Pancreas (tissue), 10 donors: ENCODE results near the gene HPS4. TPM values are rescaled to one million over a fixed set of nuclear protein-coding genes. Genes with fewer than 3 reads are reported as not detected.

ENCODE experiments used
- ATAC-seq, 4 donors: fragments of 200-7000 bp; cut with Tn5 transposase; one replicate each; pipeline versions ENCODE4 v1.8.0 to v1.9.1; 2020; ENCODE audit warnings: mild to moderate bottlenecking in 4 of 4, moderate library complexity in 4 of 4
- DNase-seq, 6 donors: peaks; one replicate each; pipeline ENCODE4 v3.0.0-alpha.2; 2020
- FAIRE-seq: peaks from 2 replicates; lab custom pipeline; 2012; peaks lifted over from hg19 to GRCh38; lab: Jason Lieb, UNC
- H3K27ac ChIP-seq, 4 donors: fragments of 200-600 bp; sonication (generic); 1 replicate in 3 of 4; 2 replicates in 1 of 4; pipeline versions ENCODE4 v1.5.0 to v1.8.0; 2020
- H3K27me3 ChIP-seq, 4 donors: fragments of 200-600 bp; one replicate each; pipeline ENCODE4 v1.8.0; 2021
- H3K36me3 ChIP-seq, 3 donors: fragments of 200-600 bp; sonication (generic) in 1 of 3; one replicate each; pipeline versions ENCODE4 v1.5.0 to v1.8.0; 2020 to 2021
- H3K4me1 ChIP-seq, 3 donors: fragments of 200-600 bp; one replicate each; pipeline ENCODE4 v1.8.0; 2021
- H3K4me3 ChIP-seq, 4 donors: fragments of 200-600 bp; sonication (generic) in 2 of 4; one replicate each; pipeline versions ENCODE4 v1.5.0 to v1.8.0; 2020 to 2021
- H3K9me3 ChIP-seq, 4 donors: fragments of 200-600 bp; one replicate each; pipeline ENCODE4 v1.8.0; 2021
- CTCF ChIP-seq, 4 donors: fragments of 200-600 bp; sonication (generic) in 3 of 4; IDR thresholded peaks; one replicate each; pipeline versions ENCODE4 v1.5.0 to v1.8.0; 2021; ENCODE audit warnings: antibody characterized with exemption in 4 of 4
- WGBS, 2 donors: extraction: QIAGEN DNeasy Blood & Tissue Kit; methylation state at CpG; one replicate each; pipeline ENCODE4 v1.1.7; 2013; 5-methylcytosine and 5-hydroxymethylcytosine counted together
- intact Hi-C, 3 donors: fragments of 100-400 bp; cut with DNase I; formaldehyde crosslinking; loops; one replicate each; pipeline versions ENCODE4 v1.11.1 to v1.14.2; 2022
- polyA plus RNA-seq, 2 donors: library from polyadenylated mRNA; stranded (reverse); fragments of 200-250 nt; gene quantifications; one replicate each; pipeline ENCODE4 v1.2.3, GENCODE V29; 2013
- total RNA-seq, 6 donors: library from RNA; stranded (reverse); fragmentation: NEBNext Ultra II Directional in 4 of 6; extraction: Animal tissue kit (Norgen Biotek cat#: 25700) in 4 of 6; gene quantifications; one replicate each; pipeline versions ENCODE4 v1.2.1 to v1.2.4, GENCODE V29; 2021 to 2023
- donor health status: healthy with polysubstance abuse.
- donor health status: DM: no; HTN: no; CAD: no; lungs with moderate emphysema.
- donor health status: DM: no; HTN: no; CAD: no.
- donor health status: control.
- donor health status: control.
- donor health status: Bipolar disorder and iron deficiency.
- donor health status: DM: yes; HTN: yes; CAD: no.
- donor health status: DM: no; HTN: no; CAD: no.
- donor health status: DM: no; HTN: no; CAD: no.
- donor health status: DM: yes; HTN: yes; CAD: no.

HPS4 gene
- total and polyA plus RNA-seq, 8 donors: 14.4 to 29.5 (median 20.5) TPM

- ATAC-seq (no peak), DNase-seq (no peak), FAIRE-seq (no peak)
- H3K36me3 ChIP-seq: peaks cover 0 to 30% (median 2%) of the 10 kb centered on the region in 3 donors
- 40 to 45% methylated on average over 4 of the region's 4 CpGs for WGBS, 2 donors
- H3K9me3 ChIP-seq: no peaks in the 10 kb centered on the region
- peaks cover 7 to 23% (median 12%) of the 10 kb centered on the region in 3 donors for H3K4me1 ChIP-seq
- H3K4me3 ChIP-seq: no peak overlapping the region
- no peak overlapping the region for H3K27ac ChIP-seq
- no peak for TF ChIP-seq CTCF (IDR thresholded peaks at IDR 0.05)
- intact Hi-C loops: no loop called here
- no peaks in the 10 kb centered on the region for H3K27me3 ChIP-seq
Measured at GRCh38 chr22:26477341-26477731, 6.2 kb downstream of the HPS4 start.

- no peak overlapping the region for H3K27ac ChIP-seq
- DNase-seq (no peak), ATAC-seq (no peak), FAIRE-seq (no peak)
- intact Hi-C loops: no loop called here
- H3K4me3 ChIP-seq: no peak overlapping the region
- no peaks in the 10 kb centered on the region for H3K27me3 ChIP-seq
- no peak for TF ChIP-seq CTCF (IDR thresholded peaks at IDR 0.05)
- no peaks in the 10 kb centered on the region for H3K9me3 ChIP-seq
- 89 to 92% methylated on average over 4 of the region's 4 CpGs for WGBS, 2 donors
- peaks cover 0 to 35% (median 7%) of the 10 kb centered on the region in 3 donors for H3K36me3 ChIP-seq
- peaks cover 7 to 18% (median 12%) of the 10 kb centered on the region in 3 donors for H3K4me1 ChIP-seq
Measured at GRCh38 chr22:26476705-26477340, 6.8 kb downstream of the HPS4 start.

GRCh38 chr22:26474682-26475081 lies 8.9 kb downstream of the HPS4 start:
- no peaks in the 10 kb centered on the region for H3K27me3 ChIP-seq
- H3K9me3 ChIP-seq: no peaks in the 10 kb centered on the region
- H3K4me3 ChIP-seq: no peak overlapping the region
- peaks cover 0 to 7% (median 2%) of the 10 kb centered on the region in 3 donors for H3K4me1 ChIP-seq
- ATAC-seq (no peak), DNase-seq (no peak), FAIRE-seq (no peak)
- intact Hi-C loops: no loop called here
- TF ChIP-seq CTCF (IDR thresholded peaks at IDR 0.05): no peak
- no peak overlapping the region for H3K27ac ChIP-seq
- peaks cover 0 to 56% (median 28%) of the 10 kb centered on the region in 3 donors for H3K36me3 ChIP-seq

GRCh38 chr22:26471522-26471921 lies 12.1 kb downstream of the HPS4 start:
- peak in 3 of 4 donors; percentile 62 to 88 (median 65) for ATAC-seq
- H3K4me3 ChIP-seq: no peak overlapping the region
- H3K36me3 ChIP-seq: peaks cover 0 to 86% (median 37%) of the 10 kb centered on the region in 3 donors
- TF ChIP-seq CTCF (IDR thresholded peaks at IDR 0.05): no peak
- H3K27ac ChIP-seq: peak overlapping the region in 1 of 4 donors; percentile 13
- no peaks in the 10 kb centered on the region for H3K4me1 ChIP-seq
- intact Hi-C loops: no loop called here
- WGBS, 2 donors: 81 to 96% methylated on average over 5 of the region's 5 CpGs
- no peak for DNase-seq
- no peaks in the 10 kb centered on the region for H3K9me3 ChIP-seq
- no peaks in the 10 kb centered on the region for H3K27me3 ChIP-seq
- no peak for FAIRE-seq

- H3K27me3 ChIP-seq: no peaks in the 10 kb centered on the region
- no peak for FAIRE-seq
- TF ChIP-seq CTCF (IDR thresholded peaks at IDR 0.05): no peak
Measured at GRCh38 chr22:26470807-26471206, 12.8 kb downstream of the HPS4 start.

More at GRCh38 chr22:26470807-26471206, 12.8 kb downstream of the HPS4 start:
- no peak overlapping the region for H3K27ac ChIP-seq
- WGBS, 2 donors: 100% methylated on average over 2 of the region's 2 CpGs
- intact Hi-C loops: no loop called here
- H3K9me3 ChIP-seq: no peaks in the 10 kb centered on the region
- peaks cover 0 to 86% (median 40%) of the 10 kb centered on the region in 3 donors for H3K36me3 ChIP-seq
- no peaks in the 10 kb centered on the region for H3K4me1 ChIP-seq
- H3K4me3 ChIP-seq: no peak overlapping the region
- ATAC-seq (no peak), DNase-seq (no peak)
